GM21737 (cell line): ENCODE measurements around the gene DOLK.

Experiments
- ATAC-seq: cut with Tn5 transposase; IDR thresholded peaks from one replicate; pipeline ENCODE4 v1.9.1; 2021; ENCODE audit warnings: mild to moderate bottlenecking, moderate library complexity; ENCODE audit not compliant: unreplicated experiment

The DOLK gene

DNA sequence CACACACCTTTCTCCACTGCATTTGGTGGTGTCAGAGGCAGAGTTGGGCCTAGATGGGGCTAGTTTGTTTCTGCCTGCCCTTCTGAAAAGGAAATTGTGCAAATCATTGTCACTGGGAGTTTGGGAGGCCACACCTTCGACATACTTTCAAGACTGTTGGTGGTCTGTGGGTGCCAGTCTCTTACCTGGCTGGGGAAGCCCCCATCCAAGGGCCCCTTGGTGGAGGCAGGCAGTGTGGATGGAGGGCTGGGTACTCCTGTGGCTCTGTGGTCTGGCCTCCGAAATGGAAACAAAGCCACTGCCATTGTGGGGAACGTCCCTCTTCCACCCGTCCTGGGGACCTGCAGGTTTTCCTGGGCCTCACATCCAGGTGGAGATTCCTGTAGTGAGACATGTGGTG is 37.5 kb downstream of the DOLK start:
- no peak for ATAC-seq

DNA sequence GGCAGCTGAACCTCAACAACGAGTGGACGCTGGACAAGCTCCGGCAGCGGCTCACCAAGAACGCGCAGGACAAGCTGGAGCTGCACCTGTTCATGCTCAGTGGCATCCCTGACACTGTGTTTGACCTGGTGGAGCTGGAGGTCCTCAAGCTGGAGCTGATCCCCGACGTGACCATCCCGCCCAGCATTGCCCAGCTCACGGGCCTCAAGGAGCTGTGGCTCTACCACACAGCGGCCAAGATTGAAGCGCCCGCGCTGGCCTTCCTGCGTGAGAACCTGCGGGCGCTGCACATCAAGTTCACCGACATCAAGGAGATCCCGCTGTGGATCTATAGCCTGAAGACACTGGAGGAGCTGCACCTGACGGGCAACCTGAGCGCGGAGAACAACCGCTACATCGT is 39.0 kb downstream of the DOLK start:
- no peak for ATAC-seq

DNA sequence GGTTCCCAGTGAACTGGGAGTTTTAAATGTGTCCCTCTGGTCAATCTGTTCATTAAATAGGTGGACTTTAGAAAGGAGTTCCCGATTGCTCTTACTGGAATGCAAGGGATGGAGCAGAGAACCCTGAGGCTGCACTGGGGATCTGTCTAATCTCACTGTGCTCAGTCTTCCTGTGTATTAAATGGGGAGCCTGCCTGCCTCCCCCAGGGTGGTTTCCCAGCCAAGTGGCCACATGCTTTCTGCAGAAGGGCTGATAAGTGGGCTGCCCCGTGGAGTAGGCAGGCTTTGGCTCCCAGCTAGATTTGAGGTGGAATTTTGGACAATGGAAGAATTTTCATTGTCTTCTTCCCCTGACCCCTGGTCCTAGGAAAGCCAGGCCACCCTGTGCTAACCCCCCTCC is 40.7 kb downstream of the DOLK start:
- ATAC-seq, result no peak

DNA sequence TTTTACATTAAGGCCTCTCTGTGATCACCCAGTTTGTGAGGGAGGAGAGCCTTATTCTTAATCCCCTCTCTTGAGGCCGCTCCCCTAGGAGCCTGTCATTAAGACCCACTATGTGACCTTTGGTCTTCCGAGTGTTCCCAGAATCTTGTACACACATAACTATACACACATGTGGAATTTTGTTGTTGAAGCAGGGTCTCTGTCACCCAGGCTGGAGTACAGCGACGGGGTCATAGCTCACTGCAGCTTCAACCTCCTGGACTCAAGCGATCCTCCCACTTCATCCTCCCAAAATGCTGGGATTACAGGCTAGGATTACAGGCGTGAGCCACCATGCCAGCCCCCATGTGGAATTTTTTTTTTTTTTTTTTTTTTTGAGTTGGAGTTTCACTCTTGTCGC is 41.4 kb downstream of the DOLK start:
- no peak for ATAC-seq

DNA sequence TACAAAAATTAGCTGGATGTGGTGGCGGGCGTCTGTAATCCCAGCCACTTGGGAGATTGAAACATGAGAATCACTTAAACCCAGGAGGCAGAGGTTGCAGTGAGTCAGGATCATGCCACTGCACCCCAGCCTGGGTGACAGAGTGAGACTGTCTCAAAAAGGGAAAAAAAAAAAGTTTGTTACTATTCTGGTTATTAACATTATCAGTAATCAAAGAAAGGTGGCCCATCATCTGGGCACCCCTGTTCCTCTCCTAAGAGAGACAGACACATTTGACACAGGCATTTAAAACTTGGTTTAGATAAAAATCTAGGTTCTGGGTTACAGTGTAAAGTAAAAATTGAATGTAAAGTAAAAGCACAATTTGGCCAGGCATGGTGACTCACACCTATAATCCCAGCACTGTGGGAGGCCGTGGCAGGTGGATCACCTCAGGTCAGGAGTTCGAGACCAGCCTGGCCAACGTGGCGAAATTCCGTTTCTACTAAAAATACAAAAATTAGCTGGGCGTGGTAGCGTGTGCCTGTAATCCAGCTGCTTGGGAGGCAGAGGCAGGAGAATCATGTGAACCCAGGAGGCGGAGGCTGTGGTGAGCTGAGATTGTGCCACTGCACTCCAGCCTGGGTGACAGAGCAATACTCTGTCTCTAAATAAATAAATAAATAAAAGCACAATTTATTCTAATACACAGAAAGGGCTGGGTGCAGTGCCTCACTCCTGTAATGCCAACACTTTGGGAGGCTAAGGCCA is 43.4 kb downstream of the DOLK start:
- ATAC-seq, result no peak

DNA sequence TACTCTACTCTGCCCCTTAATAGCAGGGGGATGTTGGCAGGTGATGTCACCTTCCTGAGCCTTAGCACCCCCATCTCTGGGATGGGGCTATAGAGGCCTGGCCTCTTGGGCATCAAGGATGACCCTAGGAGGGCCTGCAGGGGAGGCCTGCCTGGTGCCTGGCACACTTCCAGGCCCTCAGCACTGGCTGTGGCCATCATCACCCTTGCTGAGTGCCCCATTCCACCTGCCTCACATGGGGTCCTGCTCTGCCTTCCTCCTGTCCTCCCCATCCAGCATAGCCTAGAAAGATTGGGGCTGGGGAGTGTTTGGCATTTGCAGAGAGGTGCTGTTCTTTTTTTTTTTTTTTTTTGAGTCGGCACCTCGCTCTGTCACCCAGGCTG is 44.3 kb downstream of the DOLK start:
- ATAC-seq, result no peak

DNA sequence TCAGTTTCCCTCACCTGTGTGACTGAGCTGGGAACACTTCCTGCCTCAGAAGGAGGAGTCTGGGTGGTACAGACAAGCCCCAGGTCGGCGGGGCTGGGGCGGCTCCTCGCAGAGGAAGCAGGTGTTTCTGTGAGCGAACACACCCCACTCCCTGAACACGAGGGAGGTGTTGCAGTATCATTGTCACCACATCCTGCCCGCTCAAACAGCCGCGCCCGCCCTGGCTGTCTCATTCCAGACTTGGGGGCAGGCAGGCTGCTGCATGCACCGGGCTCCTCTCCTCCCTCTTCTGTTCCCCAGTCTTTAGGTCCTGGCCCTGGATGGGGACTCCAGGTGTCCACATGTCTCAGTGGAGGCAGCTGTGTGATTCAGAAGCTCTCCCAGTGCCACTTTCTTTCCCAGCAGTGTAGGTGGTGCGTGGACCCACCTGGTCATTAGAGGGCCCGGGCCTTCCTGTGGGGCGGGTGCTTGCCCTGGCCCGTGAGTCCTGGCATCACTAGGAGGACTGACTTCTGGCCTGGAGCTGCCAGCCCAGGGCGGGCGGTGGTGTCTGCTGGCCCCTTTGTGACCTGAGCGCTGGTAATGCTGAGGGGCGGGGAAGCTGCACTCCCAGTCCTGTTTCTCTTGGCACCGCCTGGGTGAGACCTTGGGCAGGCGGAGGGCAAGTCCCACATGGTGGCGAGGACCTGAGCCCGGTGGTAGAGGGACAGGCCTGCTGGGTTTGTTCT is 44.9 kb downstream of the DOLK start:
- ATAC-seq, result peak; percentile 80

DNA sequence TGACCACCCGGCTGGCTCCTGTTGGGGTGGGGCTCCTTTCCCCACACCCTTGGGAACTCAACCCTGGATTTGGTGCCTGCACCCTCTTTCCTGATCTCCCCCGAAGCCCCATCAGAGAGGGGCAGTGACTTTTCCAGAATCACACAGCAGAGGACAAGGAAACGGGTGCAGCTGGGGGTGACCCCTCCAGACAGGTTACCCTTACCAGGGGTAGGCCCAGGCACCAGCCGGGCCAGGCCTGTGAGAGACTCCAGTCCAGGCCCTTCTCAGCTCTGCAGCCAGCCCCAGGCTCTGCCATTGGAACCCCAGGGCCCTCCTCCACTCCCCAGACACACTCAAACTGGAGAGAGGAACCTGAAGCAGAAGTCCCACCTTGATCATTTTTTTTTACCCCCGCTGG is 45.6 kb downstream of the DOLK start:
- no peak for ATAC-seq

DNA sequence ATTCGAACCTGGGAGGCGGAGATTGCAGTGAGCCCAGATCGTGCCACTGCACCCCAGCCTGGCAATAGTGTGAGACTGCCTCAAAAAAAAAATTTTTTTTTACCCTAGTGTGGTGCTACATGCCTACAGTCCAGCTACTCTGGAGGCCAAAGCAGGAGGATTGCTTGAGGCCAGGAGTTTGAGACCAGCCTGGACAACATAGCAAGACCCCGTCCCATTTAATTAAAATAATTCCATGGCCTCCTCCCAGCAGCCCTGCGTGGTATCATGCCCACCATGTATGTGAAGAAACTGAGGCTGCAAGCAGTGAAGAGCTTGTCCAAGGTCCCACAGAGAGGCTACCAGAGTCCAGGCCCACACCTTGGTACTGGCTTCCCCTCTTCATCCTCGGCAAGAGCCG is 46.0 kb downstream of the DOLK start:
- ATAC-seq, result no peak

DNA sequence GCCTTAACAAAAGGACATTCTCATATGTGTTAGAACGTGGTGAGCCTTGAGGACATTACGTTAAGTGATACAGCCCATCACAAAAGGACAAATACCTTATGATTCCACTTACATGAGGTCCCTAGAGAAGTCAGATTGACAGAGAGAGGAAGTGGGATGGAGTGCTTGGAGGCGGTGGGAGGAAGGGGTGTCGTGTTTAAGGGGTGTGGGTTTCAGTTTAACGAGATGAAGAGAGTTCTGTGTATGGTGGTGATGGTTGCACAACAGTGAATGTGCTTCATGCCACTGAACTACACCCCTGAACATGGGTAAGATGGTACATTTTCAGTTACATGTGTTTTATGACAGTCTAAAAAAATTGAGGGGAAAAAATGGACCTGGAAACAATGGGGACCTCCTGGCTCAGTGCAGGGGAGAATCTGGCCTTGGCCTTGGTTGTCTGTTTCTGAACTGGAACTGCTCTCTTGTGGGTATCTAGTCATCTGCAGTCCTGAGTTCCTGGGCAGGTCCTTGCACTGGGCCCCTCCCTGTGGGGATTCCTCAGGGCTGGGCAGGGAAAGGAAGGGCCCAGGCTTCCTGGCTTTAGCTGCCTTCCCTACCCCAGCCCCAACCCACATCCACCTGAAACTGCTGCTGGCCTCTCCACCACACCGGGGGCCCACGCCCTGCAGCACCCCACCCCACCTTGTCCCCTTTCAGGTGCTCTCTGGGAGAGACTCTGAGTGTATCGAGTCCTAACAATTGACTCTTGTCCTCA is 47.7 kb downstream of the DOLK start:
- no peak for ATAC-seq

DNA sequence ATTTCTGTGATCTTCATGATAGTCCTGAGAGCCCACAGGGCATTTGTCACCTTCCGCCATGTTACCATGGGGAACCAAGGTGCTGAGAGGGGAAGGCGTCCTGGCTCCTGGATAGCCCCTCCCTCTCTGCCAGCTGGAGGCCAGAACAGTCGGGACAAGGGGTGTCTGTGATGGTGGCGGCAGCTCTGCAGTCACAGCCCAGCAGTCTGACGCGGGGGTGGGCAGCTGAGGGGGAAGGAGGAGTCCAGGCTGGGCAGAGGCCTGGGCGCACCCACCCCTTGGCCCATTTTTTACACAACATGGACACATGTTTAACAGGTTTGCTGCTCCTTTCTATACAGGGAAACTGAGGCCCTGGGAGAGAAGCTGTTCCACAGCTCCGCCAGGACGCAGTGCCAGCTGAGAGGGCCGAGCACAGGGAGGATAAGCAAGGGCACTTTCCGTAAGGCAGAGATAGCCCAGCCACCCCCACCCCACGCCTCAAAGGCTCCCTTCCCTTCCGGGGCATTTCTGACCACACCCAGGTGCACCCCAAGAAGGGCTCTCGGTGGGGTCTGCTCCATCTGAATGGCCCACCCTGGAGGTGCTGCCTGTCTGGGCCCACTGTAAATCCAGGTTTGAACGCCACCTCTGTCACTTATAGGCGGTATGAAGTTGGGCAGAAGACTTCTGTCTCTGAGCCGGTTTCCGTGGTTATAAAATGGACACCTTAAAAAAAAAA is 48.4 kb downstream of the DOLK start:
- no peak for ATAC-seq

DNA sequence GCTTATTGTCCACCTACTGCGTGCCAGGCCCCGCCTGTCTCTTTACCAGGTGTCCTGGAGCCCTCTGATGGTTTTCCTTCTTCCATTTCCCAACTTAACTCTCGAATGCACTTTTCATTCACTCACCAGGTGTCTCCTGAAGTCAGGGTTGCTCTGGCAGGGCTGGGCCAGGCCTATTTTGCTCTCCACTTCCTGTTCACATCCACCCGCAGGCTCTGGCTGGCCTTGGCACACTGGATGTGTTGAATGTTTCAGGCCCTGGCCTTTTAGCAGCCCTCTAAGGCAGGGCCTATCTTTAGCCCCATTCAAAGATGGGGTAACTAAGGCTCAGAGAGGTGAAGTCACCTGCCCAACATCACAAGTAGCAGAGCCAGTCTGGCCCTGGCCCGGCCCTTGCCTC is 49.0 kb downstream of the DOLK start:
- no peak for ATAC-seq

DNA sequence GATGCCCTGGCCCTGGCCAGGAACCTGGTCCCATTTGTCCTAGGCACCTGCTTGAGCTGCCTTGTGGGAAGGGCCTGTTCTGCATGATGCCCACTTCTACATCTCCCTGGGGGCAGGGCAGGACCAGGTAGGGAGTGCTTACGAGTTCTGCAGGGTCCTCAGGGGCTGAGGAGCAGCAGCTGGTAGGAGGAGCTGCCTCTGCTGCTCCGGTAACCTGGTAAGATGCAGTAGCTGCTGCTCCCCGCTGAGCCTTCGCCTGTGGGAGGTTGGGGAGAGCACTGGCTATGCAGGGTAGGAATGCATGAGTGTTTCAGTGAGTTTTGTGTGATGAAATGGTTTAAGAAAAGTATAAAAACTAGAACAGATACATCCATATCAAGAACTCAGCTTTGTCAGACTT is 51.8 kb downstream of the DOLK start:
- no peak for ATAC-seq
